Activated CD4-positive, alpha-beta T cell treated with anti-CD3 and anti-CD28 coated beads, Interleukin-2, Interleukin-6, amounts not matched to agents 100 ng/mL and 50 ng/mL, durations not matched to agents 16 hours and 8 hours (primary cell): ENCODE data around the gene PFKFB1.
A peak's percentile ranks its signal among the peaks of the same experiment; 100 is the strongest.
"Not testable (repeated sequence)": the region's sequence is repeated elsewhere in the genome, so short reads cannot be mapped to it uniquely, and the experiment has no call there.

ENCODE experiments used
- DNase-seq: peaks from one replicate; pipeline ENCODE4 v3.0.0-alpha.2; 2020

Gene PFKFB1

GRCh38 chrX:54991706-54992105 lies 2.3 kb downstream of the PFKFB1 start:
- DNase-seq, result no peak

GRCh38 chrX:54983306-54983705 lies 10.7 kb downstream of the PFKFB1 start:
- DNase-seq, result not testable (repeated sequence)

- no peak for DNase-seq
These were observed 13.7 kb downstream of the PFKFB1 start for GRCh38 chrX:54980334-54980733.

GRCh38 chrX:54979432-54979831 lies 14.6 kb downstream of the PFKFB1 start:
- no peak for DNase-seq

- no peak for DNase-seq
These were observed 15.5 kb downstream of the PFKFB1 start for GRCh38 chrX:54978448-54978847.

- no peak for DNase-seq
These were observed 16.6 kb downstream of the PFKFB1 start for GRCh38 chrX:54977387-54977786.

- DNase-seq, result no peak
These were observed 29.1 kb downstream of the PFKFB1 start for GRCh38 chrX:54964766-54965497.

GRCh38 chrX:54961750-54962149 lies 32.2 kb downstream of the PFKFB1 start:
- DNase-seq, result no peak

- DNase-seq, result no peak
These were observed 43.1 kb downstream of the PFKFB1 start for GRCh38 chrX:54950730-54951375.

- no peak for DNase-seq
These were observed 48.8 kb downstream of the PFKFB1 start for GRCh38 chrX:54945224-54945623.

- DNase-seq, result no peak
These were observed 49.2 kb downstream of the PFKFB1 start for GRCh38 chrX:54944816-54945215.

- DNase-seq, result no peak
These were observed 56.6 kb downstream of the PFKFB1 start for GRCh38 chrX:54937416-54937815.

- no peak for DNase-seq
These were observed 58.7 kb downstream of the PFKFB1 start for GRCh38 chrX:54935306-54935705.

GRCh38 chrX:54934890-54935289 lies 59.1 kb downstream of the PFKFB1 start:
- DNase-seq, result no peak

- no peak for DNase-seq
These were observed 59.9 kb downstream of the PFKFB1 start for GRCh38 chrX:54934058-54934457.

GRCh38 chrX:54933150-54933826 lies 60.7 kb downstream of the PFKFB1 start:
- no peak for DNase-seq

GRCh38 chrX:54931107-54931506 lies 62.9 kb downstream of the PFKFB1 start:
- DNase-seq, result no peak

GRCh38 chrX:54930291-54931049 lies 63.5 kb downstream of the PFKFB1 start:
- no peak for DNase-seq

GRCh38 chrX:54928876-54929275 lies 65.1 kb downstream of the PFKFB1 start:
- no peak for DNase-seq

- DNase-seq, result no peak
These were observed 67.0 kb downstream of the PFKFB1 start for GRCh38 chrX:54926978-54927377.

GRCh38 chrX:54923376-54923775 lies 70.6 kb downstream of the PFKFB1 start:
- DNase-seq, result no peak

- no peak for DNase-seq
These were observed 71.4 kb downstream of the PFKFB1 start for GRCh38 chrX:54922547-54922946.

- DNase-seq, result peak; percentile 46
These were observed 72.5 kb downstream of the PFKFB1 start for GRCh38 chrX:54921427-54922021.
